Measurements from ENCODE around the gene SLC32A1. TPM values are rescaled to one million over a fixed set of nuclear protein-coding genes. Genes with fewer than 3 reads are reported as not detected.

The SLC32A1 gene
- total and polyA plus RNA-seq, 2 of the 13 experiments (the other 11 are each of a cell fraction or from before 2014, with no cell fraction given): not detected

DNA sequence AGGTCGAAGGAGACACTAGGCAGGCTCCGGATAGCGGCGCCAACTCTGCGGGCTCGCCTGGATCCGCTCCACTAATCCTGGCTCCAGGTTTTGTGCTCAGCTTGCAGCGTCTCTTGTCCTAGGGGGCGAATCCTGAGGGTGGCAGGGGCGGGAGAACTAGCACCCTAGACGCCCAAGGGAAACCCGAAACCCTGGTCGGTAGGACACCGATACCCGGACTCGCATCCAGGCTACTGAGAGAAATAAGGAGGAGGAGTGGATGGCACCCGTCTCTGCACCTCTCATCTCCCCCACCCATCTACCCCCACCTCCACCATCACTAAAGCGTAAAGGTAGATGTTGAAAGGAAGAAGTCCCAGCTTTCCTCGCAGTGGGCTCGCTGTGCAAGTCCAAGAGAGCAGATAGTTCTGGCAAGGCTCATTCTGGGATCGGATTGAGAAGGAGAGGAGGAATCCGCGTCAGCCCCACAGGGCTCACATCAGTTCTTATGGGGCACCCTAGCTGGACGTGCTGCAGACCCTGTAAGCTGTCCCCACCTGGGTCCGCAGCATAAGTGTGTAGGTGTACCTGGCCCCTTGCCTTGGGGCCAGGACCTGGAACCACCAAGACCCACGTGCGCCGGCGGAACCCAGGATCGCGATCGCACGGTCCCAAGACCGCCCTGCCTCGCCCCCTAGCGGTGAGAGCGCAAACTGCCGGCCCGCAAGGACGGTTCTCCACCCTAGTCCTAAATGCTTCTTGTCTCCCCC is 6.9 kb downstream of the SLC32A1 start (continued):
- TF ChIP-seq ZNF333 (CRISPR knock-in tag; IDR thresholded peaks at IDR 0.05; ENCODE audit: borderline replicate concordance) (no peak), ZNF30 (CRISPR knock-in tag; IDR thresholded peaks at IDR 0.05) (no peak), ZNF674 (CRISPR knock-in tag; IDR thresholded peaks at IDR 0.05; ENCODE audit: low read depth) (no peak), REPIN1 (CRISPR knock-in tag; IDR thresholded peaks at IDR 0.05; ENCODE audit: borderline replicate concordance, low read depth) (peak; percentile 38; the same call in 1 of the 2 replicates), E2F1 (CRISPR knock-in tag; IDR thresholded peaks at IDR 0.05) (no peak), ZNF75D (CRISPR knock-in tag; IDR thresholded peaks at IDR 0.05; ENCODE audit: borderline replicate concordance) (no peak), ZSCAN30 (CRISPR knock-in tag; IDR thresholded peaks at IDR 0.05) (no peak), ZBTB2 (CRISPR knock-in tag; IDR thresholded peaks at IDR 0.05; ENCODE audit: low read depth) (no peak), ZNF563 (CRISPR knock-in tag; IDR thresholded peaks at IDR 0.05) (no peak), ZNF746 (CRISPR knock-in tag; IDR thresholded peaks at IDR 0.05) (0 out of 2 replicates have a peak, but pooled peaks have one; percentile 45), CREM (IDR thresholded peaks at IDR 0.05) (no peak), CREM (CRISPR knock-in tag; IDR thresholded peaks at IDR 0.05) (no peak), TBX3 (IDR thresholded peaks at IDR 0.05; ENCODE audit: borderline replicate concordance) (no peak), ZNF839 (CRISPR knock-in tag; IDR thresholded peaks at IDR 0.05; ENCODE audit: borderline replicate concordance) (peak; percentile 80; the same call in 1 of the 2 replicates), HNRNPUL1 (IDR thresholded peaks at IDR 0.05; ENCODE audit: low read depth, low read length) (no peak), SMAD1 (CRISPR knock-in tag; IDR thresholded peaks at IDR 0.05; ENCODE audit: borderline replicate concordance, low read depth) (0 out of 2 replicates have a peak, but pooled peaks have one; percentile 85)
- TF ChIP-seq, protein P1, sequence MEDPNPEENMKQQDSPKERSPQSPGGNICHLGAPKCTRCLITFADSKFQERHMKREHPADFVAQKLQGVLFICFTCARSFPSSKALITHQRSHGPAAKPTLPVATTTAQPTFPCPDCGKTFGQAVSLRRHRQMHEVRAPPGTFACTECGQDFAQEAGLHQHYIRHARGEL (CRISPR knock-in tag; IDR thresholded peaks at IDR 0.05): 0 out of 2 replicates have a peak, but pooled peaks have one; percentile 47
- TF ChIP-seq, protein P2, sequence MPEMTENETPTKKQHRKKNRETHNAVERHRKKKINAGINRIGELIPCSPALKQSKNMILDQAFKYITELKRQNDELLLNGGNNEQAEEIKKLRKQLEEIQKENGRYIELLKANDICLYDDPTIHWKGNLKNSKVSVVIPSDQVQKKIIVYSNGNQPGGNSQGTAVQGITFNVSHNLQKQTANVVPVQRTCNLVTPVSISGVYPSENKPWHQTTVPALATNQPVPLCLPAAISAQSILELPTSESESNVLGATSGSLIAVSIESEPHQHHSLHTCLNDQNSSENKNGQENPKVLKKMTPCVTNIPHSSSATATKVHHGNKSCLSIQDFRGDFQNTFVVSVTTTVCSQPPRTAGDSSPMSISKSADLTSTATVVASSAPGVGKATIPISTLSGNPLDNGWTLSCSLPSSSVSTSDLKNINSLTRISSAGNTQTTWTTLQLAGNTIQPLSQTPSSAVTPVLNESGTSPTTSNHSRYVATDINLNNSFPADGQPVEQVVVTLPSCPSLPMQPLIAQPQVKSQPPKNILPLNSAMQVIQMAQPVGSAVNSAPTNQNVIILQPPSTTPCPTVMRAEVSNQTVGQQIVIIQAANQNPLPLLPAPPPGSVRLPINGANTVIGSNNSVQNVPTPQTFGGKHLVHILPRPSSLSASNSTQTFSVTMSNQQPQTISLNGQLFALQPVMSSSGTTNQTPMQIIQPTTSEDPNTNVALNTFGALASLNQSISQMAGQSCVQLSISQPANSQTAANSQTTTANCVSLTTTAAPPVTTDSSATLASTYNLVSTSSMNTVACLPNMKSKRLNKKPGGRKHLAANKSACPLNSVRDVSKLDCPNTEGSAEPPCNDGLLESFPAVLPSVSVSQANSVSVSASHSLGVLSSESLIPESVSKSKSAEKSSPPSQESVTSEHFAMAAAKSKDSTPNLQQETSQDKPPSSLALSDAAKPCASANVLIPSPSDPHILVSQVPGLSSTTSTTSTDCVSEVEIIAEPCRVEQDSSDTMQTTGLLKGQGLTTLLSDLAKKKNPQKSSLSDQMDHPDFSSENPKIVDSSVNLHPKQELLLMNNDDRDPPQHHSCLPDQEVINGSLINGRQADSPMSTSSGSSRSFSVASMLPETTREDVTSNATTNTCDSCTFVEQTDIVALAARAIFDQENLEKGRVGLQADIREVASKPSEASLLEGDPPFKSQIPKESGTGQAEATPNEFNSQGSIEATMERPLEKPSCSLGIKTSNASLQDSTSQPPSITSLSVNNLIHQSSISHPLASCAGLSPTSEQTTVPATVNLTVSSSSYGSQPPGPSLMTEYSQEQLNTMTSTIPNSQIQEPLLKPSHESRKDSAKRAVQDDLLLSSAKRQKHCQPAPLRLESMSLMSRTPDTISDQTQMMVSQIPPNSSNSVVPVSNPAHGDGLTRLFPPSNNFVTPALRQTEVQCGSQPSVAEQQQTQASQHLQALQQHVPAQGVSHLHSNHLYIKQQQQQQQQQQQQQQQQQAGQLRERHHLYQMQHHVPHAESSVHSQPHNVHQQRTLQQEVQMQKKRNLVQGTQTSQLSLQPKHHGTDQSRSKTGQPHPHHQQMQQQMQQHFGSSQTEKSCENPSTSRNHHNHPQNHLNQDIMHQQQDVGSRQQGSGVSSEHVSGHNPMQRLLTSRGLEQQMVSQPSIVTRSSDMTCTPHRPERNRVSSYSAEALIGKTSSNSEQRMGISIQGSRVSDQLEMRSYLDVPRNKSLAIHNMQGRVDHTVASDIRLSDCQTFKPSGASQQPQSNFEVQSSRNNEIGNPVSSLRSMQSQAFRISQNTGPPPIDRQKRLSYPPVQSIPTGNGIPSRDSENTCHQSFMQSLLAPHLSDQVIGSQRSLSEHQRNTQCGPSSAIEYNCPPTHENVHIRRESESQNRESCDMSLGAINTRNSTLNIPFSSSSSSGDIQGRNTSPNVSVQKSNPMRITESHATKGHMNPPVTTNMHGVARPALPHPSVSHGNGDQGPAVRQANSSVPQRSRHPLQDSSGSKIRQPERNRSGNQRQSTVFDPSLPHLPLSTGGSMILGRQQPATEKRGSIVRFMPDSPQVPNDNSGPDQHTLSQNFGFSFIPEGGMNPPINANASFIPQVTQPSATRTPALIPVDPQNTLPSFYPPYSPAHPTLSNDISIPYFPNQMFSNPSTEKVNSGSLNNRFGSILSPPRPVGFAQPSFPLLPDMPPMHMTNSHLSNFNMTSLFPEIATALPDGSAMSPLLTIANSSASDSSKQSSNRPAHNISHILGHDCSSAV (CRISPR knock-in tag; IDR thresholded peaks at IDR 0.05; ENCODE audit: borderline replicate concordance): no peak
